C4-2B (cell line): Measurements from ENCODE around the gene RADIL.

ENCODE experiments used
- CTCF ChIP-seq: fragments of 450-650 bp; conservative IDR thresholded peaks from 2 replicates; pipeline ENCODE4 v1.5.1; 2017; ENCODE audit warnings: mild to moderate bottlenecking
- ZFX ChIP-seq: fragments of 450-650 bp; IDR thresholded peaks from 2 replicates; pipeline ENCODE4 v1.6.1; 2017

GRCh38 chr7:4774658-4775249 lies 108.8 kb downstream of the RADIL start:
- no peak for TF ChIP-seq CTCF
- TF ChIP-seq ZFX: no peak
